ENCODE data around the gene CPNE5.

The CPNE5 gene

GRCh38 chr6:36856277-36856676 lies 17.0 kb upstream of the CPNE5 start:
- no peak for DNase-seq

GRCh38 chr6:36855750-36856149 lies 16.5 kb upstream of the CPNE5 start:
- no peak for DNase-seq

- DNase-seq = no peak
These were observed 14.1 kb upstream of the CPNE5 start for GRCh38 chr6:36853325-36853724.

GRCh38 chr6:36852481-36853147 lies 13.4 kb upstream of the CPNE5 start:
- no peak for DNase-seq

GRCh38 chr6:36851626-36852025 lies 12.4 kb upstream of the CPNE5 start:
- DNase-seq = no peak

DNA sequence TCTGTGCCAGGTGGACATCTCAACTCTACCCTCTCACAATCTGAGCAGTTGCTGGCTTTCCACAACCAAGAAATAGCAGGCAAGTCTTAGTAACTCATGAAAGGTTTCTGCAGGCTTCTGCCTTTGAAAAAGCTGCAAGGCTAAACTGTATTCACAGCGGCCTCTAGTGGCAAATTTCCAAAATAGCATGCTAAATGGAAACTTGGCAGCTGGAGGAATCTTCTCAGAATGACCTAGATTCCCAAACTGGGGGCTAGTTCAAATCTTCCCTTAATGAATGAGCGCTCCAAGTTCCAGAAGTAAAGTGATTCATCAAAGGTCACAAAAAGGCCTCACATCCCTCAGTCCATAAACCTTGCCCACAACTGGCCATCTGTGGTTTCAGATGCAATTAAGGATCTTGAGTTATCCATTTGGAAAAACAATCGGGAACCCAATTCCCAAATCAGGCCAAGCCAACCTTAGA lies 11.9 kb upstream of the CPNE5 start:
- peak; percentile 61 for DNase-seq

GRCh38 chr6:36850021-36850420 lies 10.8 kb upstream of the CPNE5 start:
- DNase-seq = no peak

- no peak for DNase-seq
These were observed 9.6 kb upstream of the CPNE5 start for GRCh38 chr6:36848658-36849441.

GRCh38 chr6:36847991-36848390 lies 8.7 kb upstream of the CPNE5 start:
- no peak for DNase-seq

DNA sequence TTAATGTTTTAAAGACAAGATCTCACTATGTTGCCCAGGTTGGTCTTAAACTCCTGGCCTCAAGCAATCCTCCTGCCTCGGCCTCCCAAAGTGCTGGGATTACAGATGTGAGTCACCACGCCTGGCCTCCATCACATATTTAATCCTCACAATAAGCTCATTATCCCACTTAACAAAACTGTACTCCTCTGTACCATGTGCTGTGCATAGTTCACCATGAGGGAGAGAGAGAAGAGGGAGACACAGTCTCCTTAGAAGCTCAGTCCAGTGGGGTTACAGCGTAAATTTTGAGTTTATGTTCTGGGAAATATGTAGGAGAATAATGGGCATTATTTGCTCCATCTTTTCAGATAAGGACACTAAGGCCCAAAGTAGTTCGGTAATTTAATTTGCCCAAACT lies 7.9 kb upstream of the CPNE5 start:
- DNase-seq = no peak

GRCh38 chr6:36845233-36845632 lies 6.0 kb upstream of the CPNE5 start:
- no peak for DNase-seq

GRCh38 chr6:36844232-36845170 lies 5.3 kb upstream of the CPNE5 start:
- no peak for DNase-seq

- no peak for DNase-seq
These were observed 3.9 kb upstream of the CPNE5 start for GRCh38 chr6:36843170-36843569.

- no peak for DNase-seq
These were observed 2.5 kb upstream of the CPNE5 start for GRCh38 chr6:36841756-36842155.

GRCh38 chr6:36840432-36841403 lies 1.5 kb upstream of the CPNE5 start:
- DNase-seq = no peak

DNA sequence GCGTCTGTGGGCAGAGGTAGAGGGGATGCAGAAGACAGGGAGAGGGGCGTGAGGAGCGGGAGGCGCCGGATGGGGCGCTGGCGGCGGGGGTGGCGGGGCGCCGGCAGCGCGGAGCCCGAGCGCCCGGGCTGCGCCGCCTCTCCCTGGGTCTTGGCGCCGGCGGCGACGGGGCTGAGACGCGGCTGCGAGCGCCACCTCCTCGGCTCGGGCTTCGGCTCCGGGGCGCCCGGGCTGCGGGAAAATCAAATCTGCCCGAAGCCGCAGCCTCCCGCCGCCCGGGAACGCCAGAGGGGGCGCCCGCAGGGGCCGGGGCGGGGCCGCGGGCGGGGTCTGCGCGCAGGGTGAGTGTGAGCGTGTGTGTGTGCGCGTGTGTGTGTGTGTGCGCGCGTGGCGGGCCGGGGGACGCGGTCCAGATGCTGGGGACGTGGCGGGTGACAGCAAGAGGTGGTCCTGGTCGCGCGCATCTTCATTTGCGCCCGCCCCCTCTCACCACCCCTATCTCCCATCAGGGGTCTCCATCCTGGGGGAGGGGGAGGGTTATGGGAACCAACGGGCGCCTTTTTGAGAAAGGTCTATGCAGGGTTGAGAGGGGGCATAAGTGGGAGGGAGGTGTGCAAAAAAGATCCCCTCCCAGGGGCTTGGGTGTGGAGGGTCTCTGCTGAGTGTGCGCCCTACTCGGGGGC lies 646 bp upstream of the CPNE5 start:
- DNase-seq = no peak

DNA sequence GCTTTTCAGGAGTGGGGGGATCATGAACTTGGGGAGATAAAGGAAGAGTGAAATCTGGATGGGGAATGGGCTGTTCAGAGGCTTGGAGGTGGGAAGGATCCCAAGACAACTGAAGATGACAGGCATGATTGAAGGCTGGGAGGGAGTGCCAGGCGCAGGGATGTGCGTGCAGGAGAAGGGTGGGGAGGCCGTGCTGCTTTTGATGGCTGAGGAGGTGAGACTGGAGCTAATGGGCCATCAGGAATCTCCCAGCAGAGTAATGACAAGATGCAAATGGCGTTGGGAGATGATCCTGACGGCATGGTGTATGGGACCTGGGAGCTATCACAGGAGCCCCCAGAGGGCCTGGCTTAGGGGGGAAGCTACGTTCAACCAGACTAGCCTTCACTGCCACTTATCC lies 1.6 kb downstream of the CPNE5 start:
- DNase-seq = no peak

DNA sequence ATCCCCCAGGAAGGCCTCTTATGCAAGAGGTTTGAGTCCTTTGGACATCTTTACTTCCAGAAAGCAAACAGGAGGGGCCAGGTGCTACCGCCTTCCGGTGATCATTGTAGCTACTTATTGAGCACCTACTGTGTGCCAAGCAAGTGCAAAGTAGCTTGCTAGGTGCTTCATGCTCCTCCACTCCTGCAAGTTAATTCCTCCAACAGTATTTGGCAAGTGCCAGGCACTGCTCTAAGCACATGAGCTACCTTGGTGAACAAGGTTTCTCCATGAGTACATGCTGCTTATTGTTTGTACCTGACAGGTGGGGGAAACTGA lies 2.3 kb downstream of the CPNE5 start:
- DNase-seq = no peak

DNA sequence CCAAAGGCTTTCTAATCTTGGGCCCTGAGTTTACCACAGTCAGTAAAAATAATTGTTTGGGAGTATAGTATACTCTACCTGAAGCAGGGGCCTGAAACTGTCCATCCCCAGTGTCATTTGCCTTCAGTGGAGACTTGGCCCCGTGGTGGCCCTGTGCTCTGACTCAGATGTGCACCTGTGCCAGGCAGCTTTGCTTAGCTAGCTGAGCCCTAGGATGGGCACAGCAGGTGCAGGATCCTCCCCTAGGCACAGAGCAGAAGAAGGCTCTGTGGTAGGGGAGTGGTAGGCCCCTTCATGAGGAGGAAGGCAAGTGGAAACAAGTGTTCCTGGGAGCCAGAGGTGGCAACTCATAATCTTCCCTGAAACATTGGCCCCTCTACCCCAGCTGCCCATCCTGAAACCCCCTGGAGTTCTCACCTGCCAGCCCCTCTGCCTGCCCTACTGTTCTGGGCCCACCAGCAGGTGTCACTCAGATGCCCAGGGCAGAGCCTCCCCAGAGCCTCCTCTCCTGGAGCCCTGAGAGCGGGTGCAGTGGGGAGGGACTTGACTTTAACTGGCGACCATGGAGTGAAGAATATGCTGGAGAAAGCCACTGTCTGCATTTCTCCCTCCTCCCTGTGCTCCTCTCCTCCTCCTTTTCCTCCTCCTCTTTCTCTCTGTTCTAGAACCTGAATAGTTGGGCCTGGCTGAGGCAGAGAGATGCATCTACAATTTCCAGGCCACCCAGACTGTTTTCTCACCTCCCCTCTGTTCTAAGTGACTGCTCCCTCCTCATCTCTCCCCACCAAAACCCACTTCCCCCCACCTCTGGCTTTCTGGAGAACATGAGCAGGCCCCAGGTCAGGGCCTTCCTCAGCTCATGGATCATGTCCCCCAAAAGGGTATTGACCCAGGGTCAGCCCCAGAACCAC lies 2.9 kb downstream of the CPNE5 start:
- no peak for DNase-seq

DNA sequence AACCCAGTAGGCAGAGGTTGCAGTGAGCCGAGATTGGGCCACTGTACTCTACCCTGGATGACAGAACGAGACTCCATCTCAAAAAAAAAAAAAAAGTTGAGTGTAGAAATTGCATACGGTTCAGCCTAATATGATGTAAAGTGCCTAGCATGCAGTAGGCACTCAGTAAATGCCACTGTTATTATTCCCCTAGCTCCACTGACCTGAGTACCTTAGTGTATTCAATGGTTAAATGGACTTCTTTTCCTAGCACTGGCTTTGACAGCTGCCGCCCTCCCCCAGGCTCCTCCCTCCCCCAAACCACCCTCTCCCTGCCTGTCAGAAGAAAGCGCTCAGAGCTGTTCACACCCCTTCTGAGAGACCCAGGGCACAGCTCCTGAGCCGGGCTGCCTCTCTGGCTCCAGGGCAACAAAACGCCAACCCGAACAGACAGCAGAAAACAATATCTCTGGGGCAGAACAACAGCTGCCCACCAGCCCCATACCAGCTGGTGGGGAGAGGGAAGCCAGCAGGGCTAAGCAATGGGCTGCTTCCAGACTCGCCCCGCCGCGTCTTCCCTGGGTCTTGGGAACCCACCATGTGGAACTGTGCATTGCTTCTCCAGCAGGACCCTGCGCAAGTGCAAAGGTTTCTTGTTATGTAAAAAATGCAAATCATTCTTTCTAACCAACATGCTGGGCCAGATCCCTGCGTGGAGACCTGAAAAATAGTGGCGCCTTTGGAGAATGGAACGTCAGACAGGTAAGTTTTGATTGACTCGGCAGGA lies 4.5 kb downstream of the CPNE5 start:
- DNase-seq = no peak

Measured in NCI-H2107 (cell line).